Right renal cortex interstitium (tissue), 3 donors: ENCODE measurements around the gene BUD31. TPM values are rescaled to one million over a fixed set of nuclear protein-coding genes. Genes with fewer than 3 reads are reported as not detected.
"Not testable (repeated sequence)": the region's sequence is repeated elsewhere in the genome, so short reads cannot be mapped to it uniquely, and the experiment has no call there.

Experiments
- DNase-seq, 3 donors: peaks; one replicate each; pipeline ENCODE4 v3.0.0-alpha.2; 2013; ENCODE audit warnings: low read depth in 3 of 3, low spot score in 2 of 3
- polyA plus RNA-seq, 3 donors: library from polyadenylated mRNA; unstranded; fragments of 120-200 nt; gene quantifications; one replicate each; pipeline ENCODE4 v1.2.1, GENCODE V29; 2013; ENCODE audit not compliant: insufficient read length in 3 of 3

The BUD31 gene
- polyA plus RNA-seq, 3 donors: 104 to 109 (median 107) TPM

- DNase-seq: no peak
These were observed 28.5 kb upstream of the BUD31 start for GRCh38 chr7:99380032-99380822.

GRCh38 chr7:99380823-99381663 lies 27.7 kb upstream of the BUD31 start:
- no peak for DNase-seq

- no peak for DNase-seq
These were observed 27.1 kb upstream of the BUD31 start for GRCh38 chr7:99381664-99382075.

- DNase-seq: no peak
These were observed 25.6 kb upstream of the BUD31 start for GRCh38 chr7:99383203-99383602.

GRCh38 chr7:99383791-99384370 lies 24.9 kb upstream of the BUD31 start:
- DNase-seq: no peak

GRCh38 chr7:99384523-99384922 lies 24.2 kb upstream of the BUD31 start:
- DNase-seq: no peak

GRCh38 chr7:99385564-99385963 lies 23.2 kb upstream of the BUD31 start:
- DNase-seq: no peak

GRCh38 chr7:99386584-99387238 lies 22.1 kb upstream of the BUD31 start:
- no peak for DNase-seq

- DNase-seq: not testable (repeated sequence)
These were observed 21.5 kb upstream of the BUD31 start for GRCh38 chr7:99387239-99387635.

- no peak for DNase-seq
These were observed 20.9 kb upstream of the BUD31 start for GRCh38 chr7:99387912-99388311.

GRCh38 chr7:99389772-99390171 lies 19.0 kb upstream of the BUD31 start:
- no peak for DNase-seq

- no peak for DNase-seq
These were observed 17.7 kb upstream of the BUD31 start for GRCh38 chr7:99390941-99391602.

GRCh38 chr7:99392046-99392445 lies 16.7 kb upstream of the BUD31 start:
- DNase-seq: no peak

- no peak for DNase-seq
These were observed 16.0 kb upstream of the BUD31 start for GRCh38 chr7:99392659-99393354.

- no peak for DNase-seq
These were observed 15.2 kb upstream of the BUD31 start for GRCh38 chr7:99393355-99394187.

- no peak for DNase-seq
These were observed 14.6 kb upstream of the BUD31 start for GRCh38 chr7:99394188-99394502.

GRCh38 chr7:99395616-99396327 lies 13.0 kb upstream of the BUD31 start:
- no peak for DNase-seq
